IgD-negative memory B cell (primary cell): ENCODE measurements around the gene IKBKE. TPM values are rescaled to one million over a fixed set of nuclear protein-coding genes. Genes with fewer than 3 reads are reported as not detected.

Experiments used
- H3K27ac Mint-ChIP-seq, 3 donors: one replicate each; pipeline ENCODE4 v1.8.0; 2020 to 2022; ENCODE audit warnings: mild to moderate bottlenecking in 3 of 3, mixed read lengths in 3 of 3, moderate library complexity in 1 of 3
- H3K27me3 Mint-ChIP-seq: one replicate; pipeline ENCODE4 v1.8.0; 2021; ENCODE audit warnings: mixed read lengths
- H3K36me3 Mint-ChIP-seq: one replicate; pipeline ENCODE4 v1.8.0; 2020; ENCODE audit warnings: mild to moderate bottlenecking, mixed read lengths
- H3K4me1 Mint-ChIP-seq, 3 donors: one replicate each; pipeline ENCODE4 v1.8.0; 2020 to 2022; ENCODE audit warnings: mixed read lengths in 3 of 3, mild to moderate bottlenecking in 1 of 3
- H3K4me3 Mint-ChIP-seq, 4 donors: one replicate each; pipeline ENCODE4 v1.8.0; 2020 to 2022; ENCODE audit warnings: mild to moderate bottlenecking in 4 of 4, mixed read lengths in 4 of 4, moderate library complexity in 3 of 4
- H3K9me3 Mint-ChIP-seq, 3 donors: one replicate each; pipeline ENCODE4 v1.8.0; 2020 to 2021; ENCODE audit warnings: mixed read lengths in 3 of 3, mild to moderate bottlenecking in 1 of 3
- polyA plus RNA-seq: library from polyadenylated mRNA; unstranded; fragments of 300-500 nt; fragmentation: Illumina TruSeq; gene quantifications from one replicate; pipeline ENCODE4 v1.2.3, GENCODE V29; 2021

IKBKE gene
- 28.4 TPM for polyA plus RNA-seq

- H3K27ac Mint-ChIP-seq = peak within 1 kb of the TSS; percentile 96
- peaks cover 53 to 59% (median 59%) of the 10 kb centered on the region in 3 donors for H3K4me1 Mint-ChIP-seq
- no peaks in the 10 kb centered on the region for H3K36me3 Mint-ChIP-seq
- H3K9me3 Mint-ChIP-seq = no peaks in the 10 kb centered on the region
- no peaks in the 10 kb centered on the region for H3K27me3 Mint-ChIP-seq
- peak within 1 kb of the TSS; percentile 88 to 98 (median 94) for H3K4me3 Mint-ChIP-seq
Observed at GRCh38 chr1:206469933-206470691, at the start of gene IKBKE. IKBKE (plus strand) TSS chr1:206470476; CDS start chr1:206473228, 2,752 bp downstream.

- Mint-ChIP-seq H3K4me3 (no peak overlapping the region), H3K36me3 (peaks cover 18% of the 10 kb centered on the region), H3K4me1 (no peaks in the 10 kb centered on the region), H3K27me3 (no peaks in the 10 kb centered on the region), H3K27ac (no peak overlapping the region), H3K9me3 (no peaks in the 10 kb centered on the region)
Observed at GRCh38 chr1:206421616-206422340, 48.5 kb upstream of the IKBKE start.

GRCh38 chr1:206422525-206422924, 47.8 kb upstream of the IKBKE start:
- Mint-ChIP-seq H3K27ac (no peak overlapping the region), H3K9me3 (no peaks in the 10 kb centered on the region), H3K36me3 (peaks cover 18% of the 10 kb centered on the region), H3K4me3 (no peak overlapping the region), H3K27me3 (no peaks in the 10 kb centered on the region), H3K4me1 (no peaks in the 10 kb centered on the region)

GRCh38 chr1:206427291-206427690, 43.0 kb upstream of the IKBKE start:
- Mint-ChIP-seq H3K27me3 (no peaks in the 10 kb centered on the region), H3K4me1 (no peaks in the 10 kb centered on the region), H3K27ac (no peak overlapping the region), H3K9me3 (no peaks in the 10 kb centered on the region), H3K4me3 (no peak overlapping the region), H3K36me3 (peaks cover 18% of the 10 kb centered on the region)

- Mint-ChIP-seq H3K27me3 (no peaks in the 10 kb centered on the region), H3K4me1 (no peaks in the 10 kb centered on the region), H3K4me3 (no peak overlapping the region), H3K9me3 (no peaks in the 10 kb centered on the region), H3K27ac (no peak overlapping the region), H3K36me3 (peaks cover 12% of the 10 kb centered on the region)
Observed at GRCh38 chr1:206429421-206429820, 40.9 kb upstream of the IKBKE start.

GRCh38 chr1:206430031-206430983, 40.0 kb upstream of the IKBKE start:
- no peaks in the 10 kb centered on the region for H3K4me1 Mint-ChIP-seq
- no peak overlapping the region for H3K27ac Mint-ChIP-seq
- peaks cover 12% of the 10 kb centered on the region for H3K36me3 Mint-ChIP-seq
- H3K4me3 Mint-ChIP-seq = no peak overlapping the region
- no peaks in the 10 kb centered on the region for H3K9me3 Mint-ChIP-seq
- H3K27me3 Mint-ChIP-seq = no peaks in the 10 kb centered on the region

- H3K36me3 Mint-ChIP-seq = peaks cover 9% of the 10 kb centered on the region
- no peaks in the 10 kb centered on the region for H3K27me3 Mint-ChIP-seq
- no peaks in the 10 kb centered on the region for H3K4me1 Mint-ChIP-seq
- H3K9me3 Mint-ChIP-seq = no peaks in the 10 kb centered on the region
- H3K27ac Mint-ChIP-seq = no peak overlapping the region
- no peak overlapping the region for H3K4me3 Mint-ChIP-seq
Observed at GRCh38 chr1:206435445-206435844, 34.8 kb upstream of the IKBKE start.

GRCh38 chr1:206438554-206438953, 31.7 kb upstream of the IKBKE start:
- H3K4me3 Mint-ChIP-seq = no peak overlapping the region
- H3K27ac Mint-ChIP-seq = no peak overlapping the region
- peaks cover 6% of the 10 kb centered on the region for H3K36me3 Mint-ChIP-seq
- no peaks in the 10 kb centered on the region for H3K4me1 Mint-ChIP-seq
- no peaks in the 10 kb centered on the region for H3K9me3 Mint-ChIP-seq
- H3K27me3 Mint-ChIP-seq = no peaks in the 10 kb centered on the region

GRCh38 chr1:206439205-206439604, 31.1 kb upstream of the IKBKE start:
- peaks cover 6% of the 10 kb centered on the region for H3K36me3 Mint-ChIP-seq
- no peak overlapping the region for H3K4me3 Mint-ChIP-seq
- H3K27ac Mint-ChIP-seq = no peak overlapping the region
- H3K9me3 Mint-ChIP-seq = no peaks in the 10 kb centered on the region
- no peaks in the 10 kb centered on the region for H3K27me3 Mint-ChIP-seq
- no peaks in the 10 kb centered on the region for H3K4me1 Mint-ChIP-seq

GRCh38 chr1:206441336-206441967, 28.8 kb upstream of the IKBKE start:
- Mint-ChIP-seq H3K4me1 (no peaks in the 10 kb centered on the region), H3K27me3 (no peaks in the 10 kb centered on the region), H3K36me3 (peaks cover 7% of the 10 kb centered on the region), H3K9me3 (no peaks in the 10 kb centered on the region), H3K27ac (peak overlapping the region in 1 of 3 donors; percentile 83), H3K4me3 (no peak overlapping the region)

GRCh38 chr1:206442101-206442500, 28.2 kb upstream of the IKBKE start:
- H3K4me1 Mint-ChIP-seq = no peaks in the 10 kb centered on the region
- H3K4me3 Mint-ChIP-seq = no peak overlapping the region
- H3K27me3 Mint-ChIP-seq = no peaks in the 10 kb centered on the region
- no peaks in the 10 kb centered on the region for H3K9me3 Mint-ChIP-seq
- peak overlapping the region in 1 of 3 donors; percentile 19 for H3K27ac Mint-ChIP-seq
- peaks cover 11% of the 10 kb centered on the region for H3K36me3 Mint-ChIP-seq

- H3K4me3 Mint-ChIP-seq = no peak overlapping the region
- no peaks in the 10 kb centered on the region for H3K9me3 Mint-ChIP-seq
- H3K4me1 Mint-ChIP-seq = no peaks in the 10 kb centered on the region
- no peaks in the 10 kb centered on the region for H3K27me3 Mint-ChIP-seq
- H3K36me3 Mint-ChIP-seq = peaks cover 8% of the 10 kb centered on the region
- peak overlapping the region in 1 of 3 donors; percentile 57 for H3K27ac Mint-ChIP-seq
Observed at GRCh38 chr1:206445116-206445515, 25.2 kb upstream of the IKBKE start.

- H3K4me1 Mint-ChIP-seq = no peaks in the 10 kb centered on the region
- H3K27ac Mint-ChIP-seq = peak overlapping the region in 1 of 3 donors; percentile 57
- H3K27me3 Mint-ChIP-seq = no peaks in the 10 kb centered on the region
- H3K36me3 Mint-ChIP-seq = peaks cover 8% of the 10 kb centered on the region
- H3K9me3 Mint-ChIP-seq = no peaks in the 10 kb centered on the region
- H3K4me3 Mint-ChIP-seq = no peak overlapping the region
Observed at GRCh38 chr1:206445911-206446356, 24.3 kb upstream of the IKBKE start.

- Mint-ChIP-seq H3K27me3 (no peaks in the 10 kb centered on the region), H3K4me3 (no peak overlapping the region), H3K9me3 (no peaks in the 10 kb centered on the region), H3K36me3 (peaks cover 8% of the 10 kb centered on the region), H3K4me1 (no peaks in the 10 kb centered on the region), H3K27ac (no peak overlapping the region)
Observed at GRCh38 chr1:206446688-206447421, 23.4 kb upstream of the IKBKE start.
